ENCODE measurements around the gene HDGFL3.

HDGFL3 gene

GRCh38 chr15:83200589-83200988, 7.0 kb downstream of the HDGFL3 start:
- H3K4me1 ChIP-seq, result peaks cover 4% of the 10 kb centered on the region
- H3K27me3 ChIP-seq, result no peaks in the 10 kb centered on the region
- H3K9me3 ChIP-seq, result no peaks in the 10 kb centered on the region
- no peak overlapping the region for H3K4me3 ChIP-seq (ENCODE audit: low read depth, low read length)
- no peak for DNase-seq
- no peaks in the 10 kb centered on the region; the same call in 1 of the 2 replicates for H3K36me3 ChIP-seq
- no peak for TF ChIP-seq CTCF (IDR thresholded peaks at IDR 0.05; ENCODE audit: low read depth, low read length)

- TF ChIP-seq CTCF (IDR thresholded peaks at IDR 0.05; ENCODE audit: low read depth, low read length), result no peak
- H3K4me3 ChIP-seq (ENCODE audit: low read depth, low read length), result no peak overlapping the region
- H3K9me3 ChIP-seq, result no peaks in the 10 kb centered on the region
- H3K4me1 ChIP-seq, result peaks cover 4% of the 10 kb centered on the region
- H3K27me3 ChIP-seq, result no peaks in the 10 kb centered on the region
- no peaks in the 10 kb centered on the region; the same call in 1 of the 2 replicates for H3K36me3 ChIP-seq
- no peak for DNase-seq
These were observed 7.5 kb downstream of the HDGFL3 start for GRCh38 chr15:83200162-83200561.

- peaks cover 4% of the 10 kb centered on the region; the same call in 1 of the 2 replicates for H3K4me1 ChIP-seq
- DNase-seq, result no peak
- no peak for TF ChIP-seq CTCF (IDR thresholded peaks at IDR 0.05; ENCODE audit: low read depth, low read length)
- H3K4me3 ChIP-seq (ENCODE audit: low read depth, low read length), result no peak overlapping the region
- no peaks in the 10 kb centered on the region; the same call in 1 of the 2 replicates for H3K36me3 ChIP-seq
- H3K9me3 ChIP-seq, result no peaks in the 10 kb centered on the region
- no peaks in the 10 kb centered on the region for H3K27me3 ChIP-seq
These were observed 8.3 kb downstream of the HDGFL3 start for GRCh38 chr15:83199288-83199687.

- Histone ChIP-seq H3K27me3 (no peaks in the 10 kb centered on the region), H3K9me3 (no peaks in the 10 kb centered on the region), H3K4me3 (ENCODE audit: low read depth, low read length) (no peak overlapping the region), H3K36me3 (no peaks in the 10 kb centered on the region; the same call in 1 of the 2 replicates), H3K4me1 (peaks cover 4% of the 10 kb centered on the region; the same call in 1 of the 2 replicates)
- TF ChIP-seq CTCF (IDR thresholded peaks at IDR 0.05; ENCODE audit: low read depth, low read length), result no peak
- DNase-seq, result no peak
These were observed 9.1 kb downstream of the HDGFL3 start for GRCh38 chr15:83198476-83198875.

GRCh38 chr15:83194528-83194927, 13.1 kb downstream of the HDGFL3 start:
- Histone ChIP-seq H3K4me1 (peaks cover 4% of the 10 kb centered on the region; the same call in 1 of the 2 replicates), H3K27me3 (no peaks in the 10 kb centered on the region), H3K9me3 (no peaks in the 10 kb centered on the region), H3K4me3 (ENCODE audit: low read depth, low read length) (no peak overlapping the region), H3K36me3 (no peaks in the 10 kb centered on the region)
- no peak for DNase-seq
- no peak for TF ChIP-seq CTCF (IDR thresholded peaks at IDR 0.05; ENCODE audit: low read depth, low read length)

GRCh38 chr15:83193721-83194120, 13.9 kb downstream of the HDGFL3 start:
- H3K27me3 ChIP-seq, result no peaks in the 10 kb centered on the region

More at GRCh38 chr15:83193721-83194120, 13.9 kb downstream of the HDGFL3 start:
- Histone ChIP-seq H3K36me3 (no peaks in the 10 kb centered on the region), H3K4me1 (peaks cover 4% of the 10 kb centered on the region; the same call in 1 of the 2 replicates), H3K4me3 (ENCODE audit: low read depth, low read length) (no peak overlapping the region), H3K9me3 (no peaks in the 10 kb centered on the region)
- no peak for TF ChIP-seq CTCF (IDR thresholded peaks at IDR 0.05; ENCODE audit: low read depth, low read length)
- no peak for DNase-seq

All from BE2C (cell line).